Small intestine (tissue), 7 donors: ENCODE results near the gene FMN2. TPM values are rescaled to one million over a fixed set of nuclear protein-coding genes. Genes with fewer than 3 reads are reported as not detected.

Experiments used
- DNase-seq, 2 donors: peaks; one replicate each; pipeline versions ENCODE4 v3.0.0 to v3.0.0-alpha.2; 2013
- FAIRE-seq: peaks from 2 replicates; lab custom pipeline; 2012; peaks lifted over from hg19 to GRCh38; lab: Jason Lieb, UNC
- H3K27ac ChIP-seq, 3 donors: one replicate each; pipeline ENCODE4 v1.5.1; 2013; ENCODE audit warnings: low read length in 2 of 3, mild to moderate bottlenecking in 2 of 3, control low read depth in 1 of 3, inconsistent platforms in 1 of 3, low read depth in 1 of 3, moderate library complexity in 1 of 3
- H3K27me3 ChIP-seq, 3 donors: one replicate each; pipeline ENCODE4 v1.6.1; 2013; ENCODE audit warnings: low read length in 3 of 3, inconsistent platforms in 1 of 3; ENCODE audit not compliant: control insufficient read depth in 3 of 3, insufficient read depth in 3 of 3
- H3K36me3 ChIP-seq, 3 donors: one replicate each; pipeline ENCODE4 v1.6.1; 2013; ENCODE audit warnings: low read length in 3 of 3, inconsistent platforms in 1 of 3, low read depth in 1 of 3, mild to moderate bottlenecking in 1 of 3, moderate library complexity in 1 of 3; ENCODE audit not compliant: control insufficient read depth in 3 of 3, insufficient read depth in 2 of 3
- H3K4me1 ChIP-seq, 3 donors: one replicate each; pipeline ENCODE4 v1.6.1; 2013; ENCODE audit warnings: low read length in 2 of 3, inconsistent platforms in 1 of 3, low read depth in 1 of 3, mild to moderate bottlenecking in 1 of 3, moderate library complexity in 1 of 3; ENCODE audit not compliant: control insufficient read depth in 3 of 3, insufficient read depth in 2 of 3
- H3K4me3 ChIP-seq, 3 donors: one replicate each; pipeline ENCODE4 v1.5.1; 2013; ENCODE audit warnings: low read length in 3 of 3, control low read depth in 1 of 3, inconsistent platforms in 1 of 3, low read depth in 1 of 3, mild to moderate bottlenecking in 1 of 3, moderate library complexity in 1 of 3
- H3K9me3 ChIP-seq, 2 donors: one replicate each; pipeline ENCODE4 v1.6.1; 2013; ENCODE audit warnings: low read depth in 1 of 2, low read length in 1 of 2; ENCODE audit not compliant: control insufficient read depth in 2 of 2, insufficient read depth in 1 of 2
- WGBS, 3 donors: extraction: QIAGEN DNeasy Blood & Tissue Kit; methylation state at CpG; one replicate each; pipeline ENCODE4 v1.1.7; 2013; 5-methylcytosine and 5-hydroxymethylcytosine counted together
- polyA plus RNA-seq, 4 donors: library from polyadenylated mRNA; stranded (reverse) in 3 of 4; unstranded in 1 of 4; fragments of 200-250 nt in 3 of 4; fragments of 120-200 nt in 1 of 4; gene quantifications; one replicate each; pipeline versions ENCODE4 v1.2.1 to v1.2.3, GENCODE V29; 2013
- donor health status: healthy with polysubstance abuse.
- donor health status: control.
- donor health status: control.
- donor health status: Bipolar disorder and iron deficiency.
- donor health status: healthy.

The FMN2 gene
- polyA plus RNA-seq, 4 donors, result 0.59 to 0.70 TPM; not detected in 2

- no peaks in the 10 kb centered on the region for H3K27me3 ChIP-seq
- DNase-seq (no peak), FAIRE-seq (no peak)
- no peaks in the 10 kb centered on the region for H3K4me1 ChIP-seq
- no peaks in the 10 kb centered on the region for H3K9me3 ChIP-seq
- H3K36me3 ChIP-seq, result no peaks in the 10 kb centered on the region
- H3K4me3 ChIP-seq, result no peak overlapping the region
- H3K27ac ChIP-seq, result no peak overlapping the region
Measured at GRCh38 chr1:240070188-240070587, 21.5 kb upstream of the FMN2 start.

- 35 to 57% (median 56%) methylated on average over 3 of the region's 3 CpGs for WGBS, 3 donors
- FAIRE-seq (no peak), DNase-seq (no peak)
- no peak overlapping the region for H3K4me3 ChIP-seq
- H3K27me3 ChIP-seq, result no peaks in the 10 kb centered on the region
- H3K27ac ChIP-seq, result no peak overlapping the region
- no peaks in the 10 kb centered on the region for H3K9me3 ChIP-seq
- H3K4me1 ChIP-seq, result no peaks in the 10 kb centered on the region
- H3K36me3 ChIP-seq, result no peaks in the 10 kb centered on the region
Measured at GRCh38 chr1:240073097-240073496, 18.6 kb upstream of the FMN2 start.

GRCh38 chr1:240074422-240074821 lies 17.3 kb upstream of the FMN2 start:
- Histone ChIP-seq H3K27ac (no peak overlapping the region), H3K36me3 (no peaks in the 10 kb centered on the region), H3K9me3 (peaks cover 0 to 4% of the 10 kb centered on the region in 2 donors), H3K4me1 (no peaks in the 10 kb centered on the region), H3K27me3 (no peaks in the 10 kb centered on the region), H3K4me3 (no peak overlapping the region)
- no peak for DNase-seq
- no peak for FAIRE-seq
- WGBS, 3 donors, result 54 to 67% (median 62%) methylated on average over 5 of the region's 5 CpGs

GRCh38 chr1:240074908-240075307 lies 16.8 kb upstream of the FMN2 start:
- no peaks in the 10 kb centered on the region for H3K27me3 ChIP-seq
- no peaks in the 10 kb centered on the region for H3K4me1 ChIP-seq
- WGBS, 3 donors, result 63 to 72% (median 69%) methylated on average over 3 of the region's 3 CpGs
- FAIRE-seq, result no peak
- no peaks in the 10 kb centered on the region for H3K36me3 ChIP-seq
- DNase-seq, result no peak
- H3K4me3 ChIP-seq, result no peak overlapping the region
- peaks cover 0 to 4% of the 10 kb centered on the region in 2 donors for H3K9me3 ChIP-seq
- H3K27ac ChIP-seq, result no peak overlapping the region

- DNase-seq (no peak), FAIRE-seq (no peak)
- 25 to 42% (median 27%) methylated on average over 1 of the region's 1 CpG for WGBS, 3 donors
- H3K9me3 ChIP-seq, result no peaks in the 10 kb centered on the region
- no peaks in the 10 kb centered on the region for H3K4me1 ChIP-seq
- no peak overlapping the region for H3K4me3 ChIP-seq
- no peaks in the 10 kb centered on the region for H3K36me3 ChIP-seq
- H3K27ac ChIP-seq, result no peak overlapping the region
- H3K27me3 ChIP-seq, result peaks cover 0 to 12% (median 0%) of the 10 kb centered on the region in 3 donors
Measured at GRCh38 chr1:240084337-240084736, 7.3 kb upstream of the FMN2 start.

- DNase-seq (no peak), FAIRE-seq (no peak)
- H3K27me3 ChIP-seq, result peaks cover 0 to 12% (median 0%) of the 10 kb centered on the region in 3 donors
- no peak overlapping the region for H3K4me3 ChIP-seq
- H3K27ac ChIP-seq, result no peak overlapping the region
- no peaks in the 10 kb centered on the region for H3K9me3 ChIP-seq
- 19 to 58% (median 35%) methylated on average over 8 of the region's 8 CpGs for WGBS, 3 donors
- H3K4me1 ChIP-seq, result no peaks in the 10 kb centered on the region
- no peaks in the 10 kb centered on the region for H3K36me3 ChIP-seq
Measured at GRCh38 chr1:240084749-240085148, 6.9 kb upstream of the FMN2 start.

- Histone ChIP-seq H3K27me3 (peaks cover 0 to 23% (median 3%) of the 10 kb centered on the region in 3 donors), H3K27ac (no peak overlapping the region), H3K9me3 (no peaks in the 10 kb centered on the region), H3K36me3 (no peaks in the 10 kb centered on the region), H3K4me1 (no peaks in the 10 kb centered on the region), H3K4me3 (no peak overlapping the region)
- DNase-seq (no peak), FAIRE-seq (no peak)
- WGBS, 3 donors, result 72 to 81% (median 73%) methylated on average over 1 of the region's 1 CpG
Measured at GRCh38 chr1:240086726-240087125, 5.0 kb upstream of the FMN2 start.

- FAIRE-seq, result no peak
Measured at GRCh38 chr1:240090014-240090413, 1.7 kb upstream of the FMN2 start.

GRCh38 chr1:240090957-240091600 lies 604 bp upstream of the FMN2 start:
- no peaks in the 10 kb centered on the region for H3K9me3 ChIP-seq
- no peak for DNase-seq
- no peaks in the 10 kb centered on the region for H3K36me3 ChIP-seq
- WGBS, 3 donors, result 24 to 28% (median 27%) methylated on average over 5 of the region's 5 CpGs
- peaks cover 0 to 3% (median 0%) of the 10 kb centered on the region in 3 donors for H3K4me1 ChIP-seq
- H3K4me3 ChIP-seq, result no peak overlapping the region
- peaks cover 5 to 54% (median 15%) of the 10 kb centered on the region in 3 donors for H3K27me3 ChIP-seq
- H3K27ac ChIP-seq, result no peak overlapping the region
- no peak for FAIRE-seq

More at GRCh38 chr1:240090014-240090413, 1.7 kb upstream of the FMN2 start:
- H3K36me3 ChIP-seq, result no peaks in the 10 kb centered on the region
- no peak for DNase-seq
- peaks cover 5 to 48% (median 15%) of the 10 kb centered on the region in 3 donors for H3K27me3 ChIP-seq
- H3K4me1 ChIP-seq, result peaks cover 0 to 3% (median 0%) of the 10 kb centered on the region in 3 donors
- no peaks in the 10 kb centered on the region for H3K9me3 ChIP-seq
- no peak overlapping the region for H3K4me3 ChIP-seq
- WGBS, 3 donors, result 31 to 46% (median 34%) methylated on average over 2 of the region's 2 CpGs
- no peak overlapping the region for H3K27ac ChIP-seq
